ENCODE results near the gene MAN2C1. TPM values are rescaled to one million over a fixed set of nuclear protein-coding genes. Genes with fewer than 3 reads are reported as not detected.

Gene MAN2C1
- total RNA-seq (2022; extraction: Qiagen RNA extraction; ENCODE audit: low read depth) = 64.3 to 95.6 TPM (median 73.4 TPM) in 5 replicates

GRCh38 chr15:75367913-75368688 lies at the start of gene MAN2C1:
MAN2C1 (minus strand) TSS chr15:75368607; CDS start chr15:75368583, 24 bp downstream.

GRCh38 chr15:75346796-75347221 lies 21.6 kb downstream of the MAN2C1 start, which contains the start of gene NEIL1:
NEIL1 (plus strand) TSS chr15:75347039; CDS start chr15:75348906, 1,867 bp downstream.

DNA sequence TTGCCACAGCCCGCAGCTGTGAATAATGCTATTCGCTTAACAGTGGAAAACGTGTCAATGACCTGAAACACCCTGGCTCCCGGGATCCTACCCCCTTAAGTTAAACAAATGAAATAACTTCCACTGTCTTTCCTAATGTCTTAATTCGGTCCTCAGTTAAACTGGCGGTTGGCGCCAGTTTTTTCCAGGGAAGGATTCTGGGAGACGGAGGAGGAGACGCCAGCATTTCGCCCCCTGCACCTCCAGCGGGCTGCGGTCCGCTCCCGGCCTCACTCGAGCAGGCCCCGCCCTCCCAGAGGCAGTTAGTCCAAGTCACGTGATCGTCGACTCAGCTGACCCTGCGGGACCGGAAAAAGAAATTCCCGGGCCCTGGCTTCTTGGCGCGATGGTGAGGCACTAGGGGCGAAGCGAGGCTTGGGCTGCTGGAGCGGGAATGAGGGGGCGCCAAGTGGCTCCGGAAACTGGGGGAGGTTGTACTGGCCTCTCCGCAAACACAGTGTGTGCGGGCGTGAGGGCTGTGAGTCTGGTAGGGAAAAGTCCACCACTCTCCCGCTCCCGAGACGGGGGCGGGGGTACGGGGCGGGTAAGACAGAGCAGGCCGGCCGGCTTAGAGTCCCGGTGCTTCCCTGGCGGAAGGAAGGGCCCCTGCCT lies 32.6 kb downstream of the MAN2C1 start, which contains the start of gene COMMD4:
COMMD4 (plus strand) TSS at position 359 of the 651 bp plus-strand sequence; CDS start at position 386, 27 bp downstream.

Other genes starting within 250 kb of the MAN2C1 start
- gene C15orf39, start 166.7 kb downstream of the MAN2C1 start, total RNA-seq (2022; extraction: Qiagen RNA extraction; ENCODE audit: low read depth) = 25.0 to 31.7 TPM (median 30.1 TPM) in 5 replicates
- 0.05 TPM in 1 of 5 replicates, not detected in the others for gene GOLGA6C, start 110.3 kb downstream of the MAN2C1 start, total RNA-seq (2022; extraction: Qiagen RNA extraction; ENCODE audit: low read depth)
- 0.05 TPM in 1 of 5 replicates, not detected in the others for gene GOLGA6D, start 85.8 kb downstream of the MAN2C1 start, total RNA-seq (2022; extraction: Qiagen RNA extraction; ENCODE audit: low read depth)
- gene COMMD4, start 32.5 kb downstream of the MAN2C1 start, total RNA-seq (2022; extraction: Qiagen RNA extraction; ENCODE audit: low read depth) = 167 to 194 TPM (median 184 TPM) in 5 replicates
- 1.9 to 3.5 TPM (median 2.2 TPM) in 5 replicates for gene NEIL1, start 21.6 kb downstream of the MAN2C1 start, total RNA-seq (2022; extraction: Qiagen RNA extraction; ENCODE audit: low read depth)
- gene SIN3A, start 83.1 kb upstream of the MAN2C1 start, total RNA-seq (2022; extraction: Qiagen RNA extraction; ENCODE audit: low read depth) = 25.8 to 38.2 TPM (median 33.5 TPM) in 5 replicates
- gene PTPN9, start 210.7 kb upstream of the MAN2C1 start, total RNA-seq (2022; extraction: Qiagen RNA extraction; ENCODE audit: low read depth) = 36.3 to 49.9 TPM (median 45.3 TPM) in 5 replicates